ENCODE data around the gene RPS2. TPM values are rescaled to one million over a fixed set of nuclear protein-coding genes. Genes with fewer than 3 reads are reported as not detected.

RPS2 gene
- total and polyA plus RNA-seq, 2 experiments from 2014 or later, result 1,060 to 1,536 TPM

DNA sequence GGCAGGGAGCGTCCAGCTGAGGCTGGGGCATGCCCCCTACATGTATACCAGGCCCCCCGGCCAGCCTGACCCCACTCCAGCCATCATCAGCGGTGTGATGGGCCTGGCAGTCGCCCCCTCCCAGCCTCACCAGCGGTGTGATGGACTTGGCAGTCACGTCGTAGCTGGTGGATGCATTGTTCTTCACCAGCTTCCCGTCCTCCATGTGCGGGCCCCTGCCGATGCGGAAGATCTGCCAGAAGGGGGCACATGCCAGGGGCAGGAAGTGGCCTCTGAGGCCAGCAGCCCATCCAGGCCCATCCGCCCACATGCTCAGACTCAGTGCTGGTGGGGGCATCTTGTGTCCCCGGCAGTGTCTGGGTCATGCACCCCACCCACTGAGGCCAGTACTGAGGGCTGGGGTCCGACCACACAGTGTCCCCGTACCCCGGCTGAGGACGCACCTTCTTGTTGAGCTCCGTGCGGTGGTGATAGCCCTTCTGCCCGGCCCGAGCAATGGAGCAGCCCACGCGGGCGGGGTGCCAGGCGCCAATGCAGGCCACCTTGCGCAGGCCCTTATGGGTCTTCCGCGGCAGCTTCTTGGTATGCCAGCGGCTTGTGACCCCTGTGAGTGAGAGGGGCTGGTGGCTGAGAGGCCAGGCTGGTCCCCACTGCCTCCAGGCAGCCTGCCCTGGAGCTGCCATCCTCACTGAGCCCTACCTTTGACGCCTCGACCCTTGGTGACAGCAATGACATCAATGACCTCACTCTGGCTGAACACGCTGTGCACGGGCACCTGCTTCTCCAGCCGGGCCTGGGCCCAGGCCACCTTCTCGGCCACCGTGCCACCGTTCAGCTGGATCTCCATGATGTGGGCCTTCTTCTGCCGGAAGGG is 17.9 kb downstream of the RPS2 start:
- H3K27ac ChIP-seq, result no peak overlapping the region
- H3K27me3 ChIP-seq (replicated peaks; ENCODE audit: insufficient read depth), result no peaks in the 10 kb centered on the region
- in situ Hi-C loops (cut with MboI), result no loop called here
- WGBS, 2 experiments (ENCODE audit: low coverage in 1 of 2, low lambda C conversion rate in 2 of 2, missing lambda C conversion rate in 2 of 2), result 84 to 87% methylated on average over 33 of the region's 38 CpGs
- H3K4me2 ChIP-seq (ENCODE audit: unreplicated experiment), result no peak overlapping the region
- no peaks in the 10 kb centered on the region for H3K9me3 ChIP-seq (ENCODE audit: low read depth)
- no peak overlapping the region for H3K9ac ChIP-seq
- no peaks in the 10 kb centered on the region for H3K79me2 ChIP-seq (ENCODE audit: insufficient read depth)
- no peaks in the 10 kb centered on the region for H3F3A ChIP-seq (ENCODE audit: insufficient read depth)
- H3K4me3 ChIP-seq, result no peak overlapping the region
- no peaks in the 10 kb centered on the region for H3K36me3 ChIP-seq (ENCODE audit: low read depth)
- no peaks in the 10 kb centered on the region for H4K20me1 ChIP-seq (ENCODE audit: insufficient read depth)
- no peak overlapping the region for H2AFZ ChIP-seq
- no peaks in the 10 kb centered on the region for H3K4me1 ChIP-seq (ENCODE audit: insufficient read depth)
- TF ChIP-seq EZH2phosphoT487 (IDR thresholded peaks at IDR 0.05; ENCODE audit: insufficient read depth, low read depth), result no peak
- TF ChIP-seq EZH2 (IDR thresholded peaks at IDR 0.05; ENCODE audit: insufficient read depth, poor library complexity, severe bottlenecking), result no peak
- DNase-seq, result no peak
- no peaks in the 10 kb centered on the region for H3K9me2 ChIP-seq (ENCODE audit: insufficient read depth)

- no peak for TF ChIP-seq EZH2 (IDR thresholded peaks at IDR 0.05; ENCODE audit: insufficient read depth, poor library complexity, severe bottlenecking)
- TF ChIP-seq EZH2phosphoT487 (IDR thresholded peaks at IDR 0.05; ENCODE audit: insufficient read depth, low read depth), result no peak
- no peaks in the 10 kb centered on the region for H3K4me1 ChIP-seq (ENCODE audit: insufficient read depth)
- H3K9ac ChIP-seq, result no peak overlapping the region
- no peaks in the 10 kb centered on the region for H3K27me3 ChIP-seq (replicated peaks; ENCODE audit: insufficient read depth)
- DNase-seq, result no peak
- H2AFZ ChIP-seq, result no peak overlapping the region
- no peaks in the 10 kb centered on the region for H3K9me2 ChIP-seq (ENCODE audit: insufficient read depth)
- H3K36me3 ChIP-seq (ENCODE audit: low read depth), result no peaks in the 10 kb centered on the region
- H3K79me2 ChIP-seq (ENCODE audit: insufficient read depth), result no peaks in the 10 kb centered on the region
- no peak overlapping the region for H3K4me3 ChIP-seq
- H3K27ac ChIP-seq, result no peak overlapping the region
- H3F3A ChIP-seq (ENCODE audit: insufficient read depth), result no peaks in the 10 kb centered on the region
- 69 to 71% methylated on average over 18 to 19 of the region's 19 CpGs for WGBS, 2 experiments (ENCODE audit: low coverage in 1 of 2, low lambda C conversion rate in 2 of 2, missing lambda C conversion rate in 2 of 2)
- in situ Hi-C loops (cut with MboI), result no loop called here
- H4K20me1 ChIP-seq (ENCODE audit: insufficient read depth), result no peaks in the 10 kb centered on the region
- no peaks in the 10 kb centered on the region for H3K9me3 ChIP-seq (ENCODE audit: low read depth)
- H3K4me2 ChIP-seq (ENCODE audit: unreplicated experiment), result no peak overlapping the region
Observed at GRCh38 chr16:1945559-1946391, 18.9 kb downstream of the RPS2 start.

DNA sequence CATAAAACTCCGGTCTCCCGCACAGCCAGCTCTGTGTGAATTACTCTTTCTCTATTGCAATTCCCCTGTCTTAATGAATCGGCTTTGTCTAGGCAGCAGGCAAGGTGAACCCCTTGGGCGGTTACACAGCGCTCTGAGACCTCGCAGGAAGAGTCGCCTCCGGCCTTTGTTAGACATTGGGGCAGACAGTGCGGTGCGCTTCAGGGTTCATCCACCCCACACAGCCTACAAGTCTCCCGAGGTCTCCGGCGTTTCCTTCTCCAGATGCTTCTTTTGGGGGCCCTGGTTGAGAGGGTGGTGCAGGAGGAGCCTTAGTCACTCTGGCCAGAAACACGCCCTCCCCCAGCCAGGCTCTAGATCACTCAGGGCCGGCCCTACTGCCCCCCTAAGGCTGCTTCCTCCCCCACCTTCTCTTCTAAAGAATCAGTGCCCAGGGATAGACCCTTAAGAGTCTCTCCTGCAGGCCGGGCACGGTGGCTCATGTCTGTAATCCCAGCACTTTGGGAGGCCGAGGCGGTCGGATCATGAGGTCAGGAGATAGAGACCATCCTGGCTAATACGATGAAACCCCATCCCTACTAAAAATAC is 19.9 kb downstream of the RPS2 start:
- 85 to 86% methylated on average over 19 to 21 of the region's 21 CpGs for WGBS, 2 experiments (ENCODE audit: low coverage in 1 of 2, low lambda C conversion rate in 2 of 2, missing lambda C conversion rate in 2 of 2)
- Histone ChIP-seq H3K9me3 (ENCODE audit: low read depth) (no peaks in the 10 kb centered on the region), H3K9ac (no peak overlapping the region), H3K27ac (no peak overlapping the region), H4K20me1 (ENCODE audit: insufficient read depth) (no peaks in the 10 kb centered on the region), H3K36me3 (ENCODE audit: low read depth) (no peaks in the 10 kb centered on the region), H3K9me2 (ENCODE audit: insufficient read depth) (no peaks in the 10 kb centered on the region), H3K4me1 (ENCODE audit: insufficient read depth) (no peaks in the 10 kb centered on the region), H3F3A (ENCODE audit: insufficient read depth) (no peaks in the 10 kb centered on the region), H3K79me2 (ENCODE audit: insufficient read depth) (no peaks in the 10 kb centered on the region), H3K4me2 (ENCODE audit: unreplicated experiment) (no peak overlapping the region), H3K27me3 (replicated peaks; ENCODE audit: insufficient read depth) (no peaks in the 10 kb centered on the region), H2AFZ (no peak overlapping the region), H3K4me3 (no peak overlapping the region)
- DNase-seq, result no peak
- TF ChIP-seq EZH2phosphoT487 (IDR thresholded peaks at IDR 0.05; ENCODE audit: insufficient read depth, low read depth) (no peak), EZH2 (IDR thresholded peaks at IDR 0.05; ENCODE audit: insufficient read depth, poor library complexity, severe bottlenecking) (no peak)
- in situ Hi-C loops (cut with MboI), result no loop called here

Data from GM23248 (cell line).